H9 (cell line): ENCODE measurements around the gene PSPN. TPM values are rescaled to one million over a fixed set of nuclear protein-coding genes. Genes with fewer than 3 reads are reported as not detected.

Experiments
- DNase-seq: peaks from one replicate; pipeline ENCODE4 v3.0.0-alpha.2; 2017
- H2AFZ ChIP-seq: one replicate; pipeline ENCODE4 v1.6.1; 2013; ENCODE audit warnings: mild to moderate bottlenecking, low read length, control low read depth, moderate library complexity
- H2AK5ac ChIP-seq: 2 replicates; pipeline ENCODE4 v1.6.1; 2013; ENCODE audit warnings: low read length, control low read depth, mixed read lengths; ENCODE audit not compliant: insufficient read length
- H2BK120ac ChIP-seq: one replicate; pipeline ENCODE4 v1.6.1; 2013; ENCODE audit warnings: low read depth, mild to moderate bottlenecking, low read length, control low read depth, inconsistent platforms; ENCODE audit not compliant: poor library complexity, severe bottlenecking
- H2BK12ac ChIP-seq: 2 replicates; pipeline ENCODE4 v1.6.1; 2013; ENCODE audit warnings: low read length, control low read depth, mixed read lengths, low read depth; ENCODE audit not compliant: insufficient read length
- H2BK15ac ChIP-seq: 2 replicates; pipeline ENCODE4 v1.6.1; 2013; ENCODE audit warnings: low read depth, low read length, control low read depth
- H2BK20ac ChIP-seq: one replicate; pipeline ENCODE4 v1.6.1; 2013; ENCODE audit warnings: low read depth, mild to moderate bottlenecking, low read length, control low read depth, inconsistent platforms; ENCODE audit not compliant: poor library complexity, severe bottlenecking
- H2BK5ac ChIP-seq: 2 replicates; pipeline ENCODE4 v1.6.1; 2013; ENCODE audit warnings: low read length, control low read depth, mixed read lengths; ENCODE audit not compliant: insufficient read length
- H3K14ac ChIP-seq: 2 replicates; pipeline ENCODE4 v1.6.1; 2013; ENCODE audit warnings: low read length, control low read depth; ENCODE audit not compliant: insufficient read depth
- H3K18ac ChIP-seq: 2 replicates; pipeline ENCODE4 v1.6.1; 2013; ENCODE audit warnings: low read depth, mild to moderate bottlenecking, mixed read lengths, low read length, control low read depth; ENCODE audit not compliant: insufficient read length
- H3K23ac ChIP-seq: 2 replicates; pipeline ENCODE4 v1.6.1; 2013; ENCODE audit warnings: low read length, control low read depth, mixed read lengths, low read depth; ENCODE audit not compliant: insufficient read length
- H3K23me2 ChIP-seq: 2 replicates; pipeline ENCODE4 v1.6.1; 2013; ENCODE audit warnings: low read depth, mild to moderate bottlenecking, mixed read lengths, low read length, control low read depth; ENCODE audit not compliant: insufficient read length, poor library complexity, severe bottlenecking
- H3K27ac ChIP-seq: 2 replicates; pipeline ENCODE4 v1.5.1; 2013; ENCODE audit warnings: low read length, control low read depth, mixed read lengths, low read depth; ENCODE audit not compliant: insufficient read length
- H3K27me3 ChIP-seq: 2 replicates; pipeline ENCODE4 v1.6.1; 2013; ENCODE audit warnings: low read length, control low read depth, inconsistent platforms; ENCODE audit not compliant: insufficient read depth
- H3K4ac ChIP-seq: 2 replicates; pipeline ENCODE4 v1.6.1; 2013; ENCODE audit warnings: low read depth, mild to moderate bottlenecking, control low read depth, inconsistent platforms, low read length, moderate library complexity
- H3K4me1 ChIP-seq: 2 replicates; pipeline ENCODE4 v1.6.1; 2013; ENCODE audit warnings: low read length, control low read depth, inconsistent platforms; ENCODE audit not compliant: insufficient read depth
- H3K4me2 ChIP-seq: 2 replicates; pipeline ENCODE4 v1.6.1; 2013; ENCODE audit warnings: low read length, control low read depth, mixed read lengths; ENCODE audit not compliant: insufficient read length, insufficient read depth
- H3K56ac ChIP-seq: 2 replicates; pipeline ENCODE4 v1.6.1; 2013; ENCODE audit warnings: low read depth, mild to moderate bottlenecking, mixed read lengths, low read length, control low read depth; ENCODE audit not compliant: insufficient read length
- H3K79me1 ChIP-seq: 2 replicates; pipeline ENCODE4 v1.6.1; 2013; ENCODE audit warnings: low read depth, mild to moderate bottlenecking, moderate library complexity, low read length, control low read depth, inconsistent platforms; ENCODE audit not compliant: insufficient read depth, poor library complexity, severe bottlenecking
- H3K79me2 ChIP-seq: 2 replicates; pipeline ENCODE4 v1.6.1; 2013; ENCODE audit warnings: low read length, control low read depth, inconsistent platforms; ENCODE audit not compliant: insufficient read depth
- H3K9ac ChIP-seq: 2 replicates; pipeline ENCODE4 v1.6.1; 2013; ENCODE audit warnings: low read length, control low read depth, mixed read lengths; ENCODE audit not compliant: insufficient read length; ENCODE audit errors: extremely low read depth
- H3K9me3 ChIP-seq: one replicate; pipeline ENCODE4 v1.6.1; 2013; ENCODE audit warnings: low read depth, low read length, inconsistent platforms; ENCODE audit not compliant: control insufficient read depth
- H3T11ph ChIP-seq: one replicate; pipeline ENCODE4 v1.6.1; 2013; ENCODE audit warnings: mild to moderate bottlenecking, low read length, control low read depth, inconsistent platforms
- H4K20me1 ChIP-seq: one replicate; pipeline ENCODE4 v1.6.1; 2013; ENCODE audit not compliant: control insufficient read depth, insufficient read length, insufficient read depth
- H4K5ac ChIP-seq: 2 replicates; pipeline ENCODE4 v1.6.1; 2013; ENCODE audit warnings: low read depth, mild to moderate bottlenecking, mixed read lengths, low read length, control low read depth; ENCODE audit not compliant: insufficient read length
- H4K8ac ChIP-seq: replicated peaks from 2 replicates; pipeline ENCODE4 v1.6.1; 2013; ENCODE audit warnings: low read length, control low read depth, mixed read lengths, low read depth; ENCODE audit not compliant: insufficient read length
- H4K91ac ChIP-seq: 2 replicates; pipeline ENCODE4 v1.6.1; 2013; ENCODE audit warnings: low read depth, mild to moderate bottlenecking, moderate library complexity, mixed read lengths, low read length, control low read depth; ENCODE audit not compliant: insufficient read length
- H3K27ac Mint-ChIP-seq, 3 experiments: 2 replicates in 2 of 3; 3 replicates in 1 of 3; pipeline ENCODE4 v1.8.0; 2020 to 2021; ENCODE audit warnings: mixed read lengths in 3 of 3, mild to moderate bottlenecking in 1 of 3, moderate library complexity in 1 of 3
- H3K27me3 Mint-ChIP-seq: 2 replicates; pipeline ENCODE4 v1.8.0; 2021; ENCODE audit warnings: low read depth, mild to moderate bottlenecking, moderate library complexity, mixed read lengths
- H3K36me3 Mint-ChIP-seq, 3 experiments: 2 replicates in 2 of 3; 3 replicates in 1 of 3; pipeline ENCODE4 v1.8.0; 2020 to 2021; ENCODE audit warnings: low read depth in 3 of 3, mixed read lengths in 3 of 3; ENCODE audit not compliant: insufficient read depth in 1 of 3
- H3K4me1 Mint-ChIP-seq, 2 experiments: 2 replicates each; pipeline ENCODE4 v1.8.0; 2020; ENCODE audit warnings: mixed read lengths in 2 of 2
- H3K4me3 Mint-ChIP-seq, 2 experiments: 2 replicates in 1 of 2; 3 replicates in 1 of 2; pipeline ENCODE4 v1.8.0; 2020 to 2021; ENCODE audit warnings: mild to moderate bottlenecking in 2 of 2, mixed read lengths in 2 of 2, moderate library complexity in 1 of 2
- H3K9me3 Mint-ChIP-seq, 2 experiments: 2 replicates in 1 of 2; 3 replicates in 1 of 2; pipeline ENCODE4 v1.8.0; 2020; ENCODE audit warnings: mild to moderate bottlenecking in 2 of 2, mixed read lengths in 2 of 2, moderate library complexity in 1 of 2
- CTCF ChIP-seq: fragments of 200-600 bp; sonication (generic); conservative IDR thresholded peaks from 3 replicates; pipeline ENCODE4 v1.8.0; 2021; ENCODE audit warnings: antibody characterized with exemption, mild to moderate bottlenecking
- WGBS: extraction: QIAGEN DNeasy Blood & Tissue Kit; methylation state at CpG from one replicate; pipeline ENCODE4 v1.1.7; 2013; ENCODE audit warnings: missing lambda C conversion rate, low lambda C conversion rate, mixed read lengths; ENCODE audit not compliant: insufficient read length; ENCODE audit errors: extremely low coverage; 5-methylcytosine and 5-hydroxymethylcytosine counted together
- total RNA-seq: library from RNA; stranded (reverse); gene quantifications from 2 replicates; pipeline ENCODE4 v1.2.1, GENCODE V29; 2021

PSPN gene
- total RNA-seq, 1 experiment from 2014 or later = 2.1 TPM

- H3K14ac ChIP-seq = no peak overlapping the region; the same call in 1 of the 2 replicates
- Mint-ChIP-seq H3K27ac (no peak overlapping the region; a peak in 1 of 7 replicates), H3K4me1 (no peaks in the 10 kb centered on the region), H3K36me3 (no peaks in the 10 kb centered on the region), H3K27me3 (no peaks in the 10 kb centered on the region; the same call in 1 of the 2 replicates), H3K9me3 (no peaks in the 10 kb centered on the region; a peak in 1 of 5 replicates), H3K4me3 (no peak overlapping the region)
- H4K20me1 ChIP-seq = no peaks in the 10 kb centered on the region
- no peak overlapping the region for H2AK5ac ChIP-seq
- H3K23me2 ChIP-seq = no peaks in the 10 kb centered on the region
- no peaks in the 10 kb centered on the region for H3K4me1 ChIP-seq
- H2AFZ ChIP-seq = no peak overlapping the region
- H4K8ac ChIP-seq = no peak overlapping the region
- WGBS = no CpG with 5 or more reads among the region's 22 CpGs
- H3K79me1 ChIP-seq = no peaks in the 10 kb centered on the region
- H2BK15ac ChIP-seq = no peak overlapping the region
- no peak overlapping the region for H3K23ac ChIP-seq
- no peak overlapping the region for H3T11ph ChIP-seq
- H4K91ac ChIP-seq = no peak overlapping the region
- no peak overlapping the region for H2BK20ac ChIP-seq
- no peak overlapping the region for H3K27ac ChIP-seq
- no peak for TF ChIP-seq CTCF
- H2BK5ac ChIP-seq = no peak overlapping the region
- no peaks in the 10 kb centered on the region for H3K9me3 ChIP-seq
- no peak overlapping the region for H2BK120ac ChIP-seq
- H3K4me2 ChIP-seq = no peak overlapping the region
- H3K79me2 ChIP-seq = no peaks in the 10 kb centered on the region
- H2BK12ac ChIP-seq = no peak overlapping the region
- no peak overlapping the region for H4K5ac ChIP-seq
- H3K27me3 ChIP-seq = no peaks in the 10 kb centered on the region
- H3K9ac ChIP-seq = no peak overlapping the region
- no peak overlapping the region for H3K18ac ChIP-seq
- DNase-seq = no peak
- no peak overlapping the region for H3K56ac ChIP-seq
- H3K4ac ChIP-seq = no peak overlapping the region
These were observed 27.3 kb upstream of the PSPN start for GRCh38 chr19:6402837-6403608.
